KG1 (cell line): Measurements from ENCODE around the gene ZNF300.
A peak's percentile ranks its signal among the peaks of the same experiment; 100 is the strongest.
"Not testable (repeated sequence)": the region's sequence is repeated elsewhere in the genome, so short reads cannot be mapped to it uniquely, and the experiment has no call there.

ENCODE experiments used
- DNase-seq: peaks from one replicate; lab custom pipeline; 2025; lab: John Stamatoyannopoulos, UW

ZNF300 gene

GRCh38 chr5:150904479-150905311 lies at the start of gene ZNF300:
TSS of gene ZNF300 (minus strand) at chr5:150904980. CDS start at chr5:150903155, 1,825 bp downstream.
- DNase-seq = no peak

- DNase-seq = no peak
Observed at GRCh38 chr5:150948539-150948938, 43.8 kb upstream of the ZNF300 start.

GRCh38 chr5:150946351-150946905 lies 41.6 kb upstream of the ZNF300 start:
- no peak for DNase-seq

GRCh38 chr5:150945947-150946346 lies 41.2 kb upstream of the ZNF300 start:
- no peak for DNase-seq

- DNase-seq = no peak
Observed at GRCh38 chr5:150945486-150945885, 40.7 kb upstream of the ZNF300 start.

- no peak for DNase-seq
Observed at GRCh38 chr5:150931368-150931965, 26.7 kb upstream of the ZNF300 start.

- DNase-seq = no peak
Observed at GRCh38 chr5:150918613-150919012, 13.8 kb upstream of the ZNF300 start.

GRCh38 chr5:150912312-150912814 lies 7.6 kb upstream of the ZNF300 start:
- no peak for DNase-seq

GRCh38 chr5:150905312-150905683 lies 518 bp upstream of the ZNF300 start:
- no peak for DNase-seq

GRCh38 chr5:150901446-150901845 lies 3.3 kb downstream of the ZNF300 start:
- DNase-seq = no peak

GRCh38 chr5:150895431-150896428 lies 9.1 kb downstream of the ZNF300 start:
- DNase-seq = no peak

- no peak for DNase-seq
Observed at GRCh38 chr5:150879358-150879757, 25.4 kb downstream of the ZNF300 start.

- no peak for DNase-seq
Observed at GRCh38 chr5:150862070-150862469, 42.7 kb downstream of the ZNF300 start.

- no peak for DNase-seq
Observed at GRCh38 chr5:150860246-150860821, 44.4 kb downstream of the ZNF300 start.

GRCh38 chr5:150856700-150857099 lies 48.1 kb downstream of the ZNF300 start:
- not testable (repeated sequence) for DNase-seq

- DNase-seq = no peak
Observed at GRCh38 chr5:150853561-150853960, 51.2 kb downstream of the ZNF300 start.

- DNase-seq = no peak
Observed at GRCh38 chr5:150851039-150851438, 53.7 kb downstream of the ZNF300 start.

GRCh38 chr5:150848271-150848670 lies 56.5 kb downstream of the ZNF300 start:
- no peak for DNase-seq

- DNase-seq = no peak
Observed at GRCh38 chr5:150847334-150847695, 57.5 kb downstream of the ZNF300 start.

GRCh38 chr5:150846654-150847333 lies 58.0 kb downstream of the ZNF300 start:
- peak; percentile 15 for DNase-seq

GRCh38 chr5:150846308-150846653 lies 58.5 kb downstream of the ZNF300 start, which contains the start of gene IRGM:
TSS of gene IRGM (plus strand) at chr5:150846521. CDS start at chr5:150848124, 1,603 bp downstream.
- DNase-seq = not testable (repeated sequence)
